GM12878 (cell line): ENCODE measurements around the gene RAPGEF1. TPM values are rescaled to one million over a fixed set of nuclear protein-coding genes. Genes with fewer than 3 reads are reported as not detected.

Experiments used
- ATF2 ChIP-seq: IDR thresholded peaks from 2 replicates; pipeline ENCODE4 v1.6.1; 2012; ENCODE audit warnings: low read length, inconsistent platforms
- ATF7 ChIP-seq: fragments of 450-650 bp; IDR thresholded peaks from 2 replicates; pipeline ENCODE4 v1.6.1; 2016; ENCODE audit warnings: low read depth, mild to moderate bottlenecking
- KAT2A ChIP-seq: conservative IDR thresholded peaks from 2 replicates; pipeline ENCODE4 v1.6.1; 2011; ENCODE audit warnings: low read depth, low read length; ENCODE audit not compliant: control insufficient read depth
- MEF2B ChIP-seq: fragments of 450-650 bp; IDR thresholded peaks from 2 replicates; pipeline ENCODE4 v1.6.1; 2018; ENCODE audit warnings: mild to moderate bottlenecking, moderate library complexity; ENCODE audit not compliant: partially characterized antibody, poor library complexity, severe bottlenecking
- NFIC ChIP-seq: IDR thresholded peaks from 2 replicates; pipeline ENCODE4 v1.6.1; 2012; ENCODE audit warnings: low read depth, mild to moderate bottlenecking, inconsistent platforms, low read length, moderate library complexity
- RAD21 ChIP-seq: IDR thresholded peaks from 2 replicates; pipeline ENCODE4 v1.6.1; 2011; ENCODE audit warnings: mild to moderate bottlenecking, low read depth, low read length, moderate library complexity; ENCODE audit not compliant: insufficient read depth
- STAT1 ChIP-seq: fragments of 450-650 bp; conservative IDR thresholded peaks from 2 replicates; pipeline ENCODE4 v1.6.1; 2014; ENCODE audit warnings: antibody characterized with exemption, mild to moderate bottlenecking
- ZBTB4 ChIP-seq: fragments of 450-650 bp; formaldehyde crosslinking; IDR thresholded peaks from 2 replicates; pipeline ENCODE4 v1.4.0; 2022; ENCODE audit warnings: mild to moderate bottlenecking, moderate library complexity
- polyA plus RNA-seq, 11 experiments: library from polyadenylated mRNA; depleted of rRNA in 4 of 11; unstranded in 6 of 11; stranded (reverse) in 5 of 11; fragments of >200 nt; fragmentation: Nextera tagmentation in 4 of 11; fragmentation: Illumina TruSeq in 1 of 11; extraction: Ambion mirVana in 4 of 11; extraction: Trizol in 1 of 11; gene quantifications; 1 replicate in 1 of 11; 2 replicates in 10 of 11; pipeline versions ENCODE4 v1.2.1 to v1.2.3, GENCODE V29; 2011 to 2016; ENCODE audit warnings: inconsistent platforms in 2 of 11, missing spikeins in 2 of 11, low read depth in 1 of 11
- total RNA-seq, 4 experiments: library from RNA; depleted of rRNA in 3 of 4; stranded (reverse); fragments of >200 nt in 3 of 4; fragmentation: Illumina TruSeq in 1 of 4; extraction: Trizol in 1 of 4; gene quantifications; 2 replicates each; pipeline versions ENCODE4 v1.2.1 to v1.2.3, GENCODE V29; 2013 to 2021

RAPGEF1 gene
- total and polyA plus RNA-seq, 10 of the 15 experiments (the other 5 are each of a cell fraction or from before 2014, with no cell fraction given), result 0.42 to 113 (median 45.9) TPM

GRCh38 chr9:131624636-131625507 lies 115.0 kb downstream of the RAPGEF1 start (continued):
- TF ChIP-seq ZBTB4 (CRISPR knock-in tag), result no peak
- TF ChIP-seq ATF2, result peak; percentile 21; the same call in 1 of the 2 replicates
- TF ChIP-seq MEF2B, result no peak
- TF ChIP-seq ATF7, result 0 out of 2 replicates have a peak, but pooled peaks have one; percentile 20
- no peak for TF ChIP-seq KAT2A
- TF ChIP-seq NFIC, result no peak
- TF ChIP-seq RAD21, result no peak
- no peak for TF ChIP-seq STAT1
